GM18858 (cell line): ENCODE measurements around the gene GLTPD2.
A peak's percentile ranks its signal among the peaks of the same experiment; 100 is the strongest.

Experiments used
- ATAC-seq: cut with Tn5 transposase; IDR thresholded peaks from one replicate; pipeline ENCODE4 v1.9.1; 2021; ENCODE audit not compliant: unreplicated experiment

Gene GLTPD2

DNA sequence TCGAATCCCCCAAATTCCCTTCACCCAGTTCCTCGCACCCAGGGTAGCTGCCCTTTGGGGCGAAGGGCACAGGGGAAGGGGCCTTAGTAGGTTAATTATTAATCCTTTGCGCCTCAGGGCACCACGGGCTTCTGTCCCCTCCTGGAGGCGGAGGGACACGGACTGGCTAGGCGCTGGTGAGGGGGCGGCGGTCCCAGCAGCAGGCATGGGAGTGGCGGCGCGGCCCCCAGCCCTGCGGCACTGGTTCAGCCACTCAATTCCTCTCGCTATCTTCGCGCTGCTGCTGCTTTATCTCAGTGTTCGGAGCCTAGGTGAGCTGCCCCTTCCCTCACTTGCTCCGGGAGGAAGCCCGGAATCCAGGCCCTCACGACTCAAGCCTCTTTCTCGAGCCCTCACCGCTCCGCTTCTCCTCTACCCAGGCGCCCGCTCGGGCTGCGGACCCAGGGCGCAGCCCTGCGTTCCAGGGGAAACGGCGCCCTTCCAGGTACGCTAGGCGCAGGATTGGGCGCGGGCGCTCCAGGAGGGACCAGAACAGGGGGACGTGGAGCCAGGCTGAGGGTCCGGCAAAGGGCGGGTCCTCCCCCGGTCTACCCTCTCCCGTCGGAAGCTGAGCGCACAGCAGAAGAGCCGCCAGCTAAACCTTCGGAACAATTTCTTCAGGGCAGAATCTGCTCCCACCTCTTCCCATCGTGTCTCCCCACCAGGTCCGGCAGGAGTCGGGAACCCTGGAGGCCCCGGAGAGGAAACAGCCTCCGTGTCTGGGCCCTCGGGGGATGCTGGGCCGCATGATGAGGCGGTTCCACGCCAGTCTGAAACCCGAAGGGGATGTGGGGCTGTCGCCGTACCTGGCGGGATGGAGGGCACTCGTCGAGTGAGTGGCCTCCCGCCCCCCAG is at the start of gene GLTPD2:
Gene GLTPD2, plus strand, starts transcription at position 158 of the 894 bp plus-strand sequence. Its CDS starts 48 bp downstream, at position 206.
- ATAC-seq, result peak; percentile 3

DNA sequence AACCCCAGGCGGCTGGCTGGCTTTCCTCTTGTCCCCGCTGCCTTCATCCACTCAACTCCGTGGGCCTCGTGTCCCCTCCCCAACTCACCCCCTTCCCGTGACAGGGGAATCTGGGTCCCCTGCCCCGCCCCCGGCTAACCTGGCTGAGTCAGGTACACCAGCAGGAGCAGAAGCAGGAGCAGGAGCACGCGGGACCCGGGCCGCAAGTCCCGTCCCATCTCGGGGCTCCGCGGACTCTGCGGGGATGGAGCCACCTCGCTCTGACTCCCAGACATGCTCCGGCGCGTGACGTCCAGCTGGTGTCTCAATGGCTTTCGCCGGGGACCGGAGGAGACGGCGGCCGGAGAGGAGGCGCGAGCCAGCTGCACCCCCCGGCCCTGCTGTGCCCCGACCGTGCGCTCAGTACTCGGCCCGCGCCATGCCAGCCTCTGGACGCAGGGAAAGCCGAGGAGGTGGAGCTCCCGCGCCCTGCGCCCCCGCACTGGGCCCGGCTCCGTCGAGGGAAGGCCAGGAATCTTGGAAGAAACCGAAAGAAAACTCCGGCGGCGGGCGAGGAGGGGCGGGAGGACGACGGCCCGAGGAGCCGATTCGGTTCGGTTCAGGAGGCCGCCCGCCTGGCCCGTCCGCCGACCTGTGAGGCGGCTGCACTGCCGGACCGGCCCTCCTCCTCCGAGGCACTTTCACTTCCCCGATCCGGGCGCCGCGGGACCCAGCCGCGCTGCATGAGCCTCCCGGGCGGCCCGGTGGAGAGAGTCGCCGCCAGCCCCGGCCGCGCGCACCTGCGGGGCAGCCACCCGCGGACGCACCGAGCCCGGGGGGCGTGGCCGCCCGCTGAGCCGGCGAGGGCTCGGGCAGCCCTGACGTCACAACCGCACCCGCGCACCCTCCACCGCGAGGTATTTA is 49.4 kb upstream of the GLTPD2 start, which contains the start of the genes CXCL16 and ZMYND15:
Gene CXCL16, minus strand, starts transcription at position 807 of the 903 bp plus-strand sequence. Its CDS starts 589 bp downstream, at position 218.
Gene ZMYND15, plus strand, starts transcription at position 712 of the 903 bp plus-strand sequence. CDS start 716 bp downstream, outside the sequence.
- no peak for ATAC-seq

DNA sequence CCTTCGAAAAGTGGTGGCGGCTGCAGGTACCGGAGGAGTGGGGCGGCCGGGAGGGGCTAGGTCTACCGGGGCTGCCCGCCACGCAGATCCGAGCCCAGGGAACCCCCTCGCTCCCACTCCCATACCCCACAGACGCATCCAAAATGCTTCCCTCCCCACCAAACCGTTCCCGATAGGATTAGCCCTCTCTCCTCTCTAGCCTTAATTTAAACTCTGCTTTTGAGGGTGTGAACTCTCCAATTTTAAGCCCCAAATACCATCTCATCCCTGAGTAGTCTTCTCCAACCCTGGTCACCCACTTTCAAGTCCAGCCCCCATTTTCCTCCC is 48.8 kb upstream of the GLTPD2 start:
- ATAC-seq, result no peak

DNA sequence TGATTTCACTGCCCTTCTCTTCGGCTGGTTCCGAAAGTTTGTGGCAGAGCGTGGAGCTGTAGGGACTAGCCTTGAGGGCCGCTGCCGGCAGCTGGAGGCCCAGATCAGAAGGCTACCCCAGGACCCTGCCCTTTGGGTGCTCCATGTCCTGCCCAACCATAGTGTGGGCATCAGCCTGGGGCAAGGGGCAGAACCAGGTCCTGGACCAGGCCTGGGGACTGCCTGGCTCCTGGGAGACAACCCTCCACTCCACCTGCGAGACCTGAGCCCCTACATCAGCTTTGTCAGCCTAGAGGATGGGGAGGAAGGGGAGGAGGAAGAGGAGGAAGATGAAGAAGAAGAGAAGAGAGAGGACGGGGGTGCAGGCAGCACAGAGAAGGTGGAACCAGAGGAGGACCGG is 48.2 kb upstream of the GLTPD2 start:
- ATAC-seq, result no peak

DNA sequence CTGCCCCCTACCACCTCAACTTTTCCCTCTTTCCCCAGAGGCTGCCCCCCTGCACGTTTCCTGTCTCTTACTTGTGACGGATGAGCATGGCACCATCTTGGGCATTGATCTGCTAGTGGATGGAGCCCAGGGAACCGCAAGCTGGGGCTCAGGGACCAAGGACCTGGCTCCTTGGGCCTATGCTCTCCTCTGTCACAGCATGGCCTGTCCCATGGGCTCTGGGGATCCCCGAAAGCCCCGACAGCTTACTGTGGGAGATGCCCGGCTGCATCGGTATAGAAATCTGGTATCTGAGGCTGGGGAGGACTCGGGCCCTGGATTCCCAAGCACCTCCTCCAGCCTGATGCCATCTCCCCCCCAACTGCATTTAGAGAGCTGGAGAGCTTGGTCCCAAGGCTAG is 47.2 kb upstream of the GLTPD2 start:
- ATAC-seq, result no peak

DNA sequence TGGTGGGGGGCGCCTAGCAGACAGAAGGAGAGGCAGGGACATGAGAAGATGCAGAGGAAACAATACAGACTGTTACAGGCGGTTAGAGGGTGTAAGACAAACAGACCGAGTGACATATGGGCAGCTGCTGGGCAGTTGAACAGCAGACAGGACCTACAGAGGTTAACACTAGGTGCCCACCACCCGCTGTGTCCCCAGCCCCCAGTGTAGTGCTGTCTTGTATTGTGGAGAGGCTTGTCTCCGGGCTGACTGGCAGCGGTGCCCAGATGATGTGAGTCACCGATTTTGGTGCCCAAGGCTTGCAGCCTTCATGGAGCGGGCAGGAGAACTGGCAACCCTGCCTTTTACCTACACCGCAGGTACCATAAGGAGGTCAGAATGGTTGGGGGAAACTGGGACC is 46.6 kb upstream of the GLTPD2 start:
- ATAC-seq, result no peak

DNA sequence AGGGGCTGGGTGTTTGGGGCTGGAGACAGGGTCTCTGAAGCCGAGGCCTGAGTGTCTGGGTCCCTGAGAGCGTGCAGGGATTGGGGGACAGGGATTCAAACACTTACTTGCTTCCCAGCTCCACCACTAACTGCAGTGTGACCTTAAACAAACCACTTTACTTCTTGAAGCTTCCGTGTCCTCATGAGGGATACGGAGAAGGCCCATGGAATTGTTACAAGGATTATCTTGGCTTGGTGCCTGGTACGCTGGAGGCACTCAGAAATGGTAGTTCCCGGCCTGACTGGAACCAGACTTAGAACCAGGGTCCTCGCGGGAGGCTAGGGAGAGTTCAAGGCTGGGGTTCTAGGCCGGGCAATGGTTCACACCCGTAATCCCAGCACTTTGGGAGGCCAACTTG is 46.1 kb upstream of the GLTPD2 start:
- no peak for ATAC-seq

DNA sequence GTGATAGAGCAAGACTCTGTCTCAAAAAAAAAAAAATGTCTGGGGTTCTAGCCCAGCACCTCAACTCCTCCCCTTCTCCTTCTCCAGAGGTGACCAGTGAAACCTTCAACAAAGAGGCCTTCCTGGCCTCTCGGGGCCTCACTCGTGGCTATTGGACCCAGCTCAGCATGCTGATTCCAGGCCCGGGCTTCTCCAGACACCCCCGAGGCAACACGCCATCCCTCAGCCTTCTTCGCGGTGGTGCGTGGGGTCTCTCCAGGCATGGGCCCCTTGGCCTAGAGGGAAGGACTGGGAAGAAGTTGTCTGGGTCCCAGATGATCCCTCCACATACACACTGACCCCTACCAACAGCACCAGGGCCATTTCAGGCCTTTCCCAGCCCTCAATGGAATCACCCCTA is 45.5 kb upstream of the GLTPD2 start:
- no peak for ATAC-seq

DNA sequence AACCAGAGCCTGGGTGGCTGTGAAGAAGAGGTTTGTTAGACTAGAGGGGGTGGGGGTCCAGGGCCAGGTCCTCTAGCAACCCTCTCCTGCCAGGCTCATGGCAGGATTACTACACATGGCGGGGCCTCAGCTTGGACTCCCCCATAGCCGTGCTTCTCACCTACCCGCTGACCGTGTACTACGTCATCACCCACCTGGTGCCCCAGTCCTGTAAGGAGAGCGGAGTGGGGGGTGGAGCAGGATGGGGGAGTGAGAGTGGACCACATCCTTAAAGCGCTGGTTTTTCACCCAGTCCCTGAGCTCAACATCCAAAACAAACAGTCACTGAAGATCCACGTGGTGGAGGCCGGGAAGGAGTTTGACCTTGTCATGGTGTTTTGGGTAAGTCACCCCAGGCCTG is 44.9 kb upstream of the GLTPD2 start:
- ATAC-seq, result no peak

DNA sequence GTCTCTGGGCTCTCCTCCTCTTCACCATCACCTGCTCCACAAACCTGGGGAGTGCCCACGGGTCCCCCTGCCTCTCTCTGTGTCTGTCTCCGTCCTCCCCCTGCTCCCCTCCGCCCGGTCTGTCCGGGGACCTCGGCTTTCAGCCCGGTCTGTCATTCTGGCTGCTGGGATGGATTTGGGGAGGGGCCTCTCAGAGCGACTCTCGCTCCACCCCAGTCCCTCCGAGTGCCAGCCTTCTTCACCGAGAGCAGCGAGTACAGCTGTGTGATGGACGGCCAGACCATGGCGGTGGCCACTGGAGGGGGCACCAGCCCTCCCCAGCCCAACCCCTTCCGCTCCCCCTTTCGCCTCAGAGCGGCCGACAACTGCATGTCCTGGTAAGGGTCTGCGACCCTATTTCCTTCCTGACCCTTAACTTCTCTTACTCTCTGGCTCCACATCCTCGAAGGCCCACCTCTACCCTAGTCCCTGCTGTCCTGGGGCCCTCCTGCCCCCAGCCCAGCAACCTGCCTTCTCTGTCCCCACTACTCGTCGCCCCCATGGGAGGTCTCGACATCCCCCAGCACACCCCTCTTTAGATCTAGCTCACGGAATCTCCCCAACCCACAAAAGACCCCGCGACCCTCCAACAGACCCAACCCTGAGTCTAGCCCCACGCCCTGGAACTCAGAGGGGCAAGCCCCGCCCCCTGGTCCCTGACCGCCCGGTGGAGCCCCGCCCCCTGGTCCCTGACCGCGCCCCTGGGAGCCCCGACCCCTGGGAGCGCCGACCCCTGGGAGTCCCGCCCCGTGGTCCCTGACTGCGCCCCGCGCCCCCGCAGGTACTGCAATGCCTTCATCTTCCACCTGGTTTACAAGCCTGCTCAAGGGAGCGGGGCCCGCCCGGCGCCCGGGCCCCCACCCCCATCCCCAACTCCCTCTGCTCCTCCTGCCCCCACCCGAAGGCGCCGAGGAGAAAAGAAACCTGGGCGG is 43.5 kb upstream of the GLTPD2 start:
- no peak for ATAC-seq

DNA sequence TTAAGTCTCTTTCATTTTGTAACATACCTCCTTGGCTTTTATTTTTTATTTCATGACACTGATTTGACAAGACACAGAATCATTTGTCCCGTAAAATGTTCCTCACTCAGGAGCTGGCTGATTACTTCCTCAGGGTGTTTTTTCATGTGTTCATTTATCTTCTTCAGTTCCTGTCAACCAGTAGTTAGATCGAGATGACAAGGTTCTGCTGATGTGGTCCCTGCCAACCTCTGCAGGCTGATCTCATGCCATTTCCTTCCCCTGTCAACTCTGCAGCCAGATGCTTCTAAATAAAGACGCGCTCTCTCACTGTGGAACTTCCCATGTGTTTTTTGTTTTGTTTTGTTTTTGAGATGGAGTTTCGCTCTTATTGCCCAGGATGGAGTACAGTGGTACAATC is 40.9 kb upstream of the GLTPD2 start:
- no peak for ATAC-seq

DNA sequence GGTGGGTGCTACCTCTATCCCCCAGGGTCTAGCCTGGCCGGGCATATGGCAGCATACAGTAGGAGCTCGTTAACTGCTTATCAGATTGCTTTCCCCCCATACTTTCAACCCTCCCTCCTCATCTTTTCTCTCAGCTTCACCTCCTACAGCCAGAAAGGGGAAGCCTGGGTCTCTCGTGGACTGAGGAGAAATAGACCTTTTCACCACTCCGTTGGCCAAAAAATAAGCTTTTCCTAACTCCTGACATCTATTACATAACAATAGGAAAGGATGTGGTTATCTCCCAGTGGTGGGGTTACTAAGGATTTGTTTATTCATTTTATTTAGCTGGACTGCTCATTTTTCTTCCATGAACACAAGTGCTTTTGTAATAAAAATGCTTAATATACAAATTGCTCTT is 40.1 kb upstream of the GLTPD2 start:
- ATAC-seq, result no peak

DNA sequence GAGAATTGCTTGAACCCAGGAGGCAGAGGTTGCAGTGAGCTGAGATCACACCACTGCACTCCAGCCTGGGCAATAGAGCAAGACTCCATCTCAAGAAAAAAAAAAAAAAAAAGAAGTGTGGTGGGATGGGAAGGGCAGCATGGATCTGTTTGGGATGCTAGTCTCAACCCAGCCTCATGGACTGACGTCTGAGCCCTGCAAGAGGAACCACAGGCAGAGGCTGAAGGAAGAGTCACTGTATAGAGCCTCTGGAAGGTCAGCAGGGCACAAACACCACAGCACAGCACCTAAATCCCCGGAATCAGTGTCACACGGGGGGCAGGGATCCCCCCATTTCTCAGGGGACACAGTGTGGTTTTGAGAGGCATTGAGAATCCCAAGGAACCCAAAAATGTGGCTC is 38.2 kb upstream of the GLTPD2 start:
- ATAC-seq, result no peak

DNA sequence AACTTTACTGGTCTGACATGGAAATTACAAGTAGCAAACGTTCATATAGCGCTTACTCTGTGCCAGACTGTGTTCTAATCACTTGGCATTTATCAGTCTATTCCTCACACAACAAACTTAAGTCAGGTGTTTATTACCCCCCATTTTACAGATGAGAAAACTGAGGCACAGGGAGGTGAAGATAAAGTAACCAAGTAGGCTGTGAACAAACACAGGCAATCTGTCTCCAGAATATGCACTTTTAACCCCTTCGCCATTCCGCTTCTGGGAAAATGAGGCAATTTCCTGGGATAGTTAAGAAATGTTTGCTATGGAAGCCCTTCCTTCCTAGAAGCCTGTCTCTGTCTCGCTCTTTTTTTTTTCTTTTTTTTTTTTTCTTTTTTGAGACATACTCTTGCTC is 36.8 kb upstream of the GLTPD2 start:
- ATAC-seq, result no peak

DNA sequence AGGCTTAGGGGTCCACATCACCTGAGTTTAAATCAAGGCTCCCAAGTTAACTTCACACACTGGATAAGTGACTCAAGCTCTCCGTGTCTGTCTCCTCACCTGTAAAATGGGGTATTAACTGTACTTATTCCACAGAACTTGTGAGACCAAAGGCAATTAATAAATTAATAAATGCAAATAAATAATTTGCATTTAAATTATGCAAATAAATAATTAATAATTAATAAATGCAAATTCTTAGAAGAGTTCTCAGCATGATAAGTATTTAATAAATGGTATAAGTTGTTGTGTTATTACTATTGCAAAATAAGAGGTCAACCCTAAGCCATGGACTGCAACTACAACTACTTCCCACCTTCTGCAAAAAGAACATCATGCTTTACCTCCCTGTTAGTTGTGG is 35.4 kb upstream of the GLTPD2 start:
- no peak for ATAC-seq

DNA sequence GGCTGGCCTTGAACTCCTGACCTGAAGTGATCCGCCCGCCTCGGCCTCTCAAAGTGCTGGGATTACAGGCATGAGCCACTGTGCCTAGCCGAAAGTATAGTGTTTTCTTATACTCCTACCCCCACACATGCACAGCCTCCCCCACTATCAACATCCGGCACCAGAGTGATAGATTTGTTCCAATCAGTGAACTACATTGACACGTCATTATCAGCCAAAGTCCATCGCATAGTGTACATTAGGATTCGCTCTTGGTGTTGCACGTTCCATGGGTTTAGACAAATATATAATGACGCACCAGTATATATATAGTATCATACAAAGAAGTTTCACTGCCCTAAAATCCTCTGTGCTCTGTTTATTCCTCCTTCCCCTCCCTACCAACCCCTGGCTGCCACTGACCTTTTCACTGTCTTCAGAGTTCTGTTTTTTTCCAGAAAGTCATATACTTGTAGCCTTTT is 29.0 kb upstream of the GLTPD2 start:
- ATAC-seq, result no peak

DNA sequence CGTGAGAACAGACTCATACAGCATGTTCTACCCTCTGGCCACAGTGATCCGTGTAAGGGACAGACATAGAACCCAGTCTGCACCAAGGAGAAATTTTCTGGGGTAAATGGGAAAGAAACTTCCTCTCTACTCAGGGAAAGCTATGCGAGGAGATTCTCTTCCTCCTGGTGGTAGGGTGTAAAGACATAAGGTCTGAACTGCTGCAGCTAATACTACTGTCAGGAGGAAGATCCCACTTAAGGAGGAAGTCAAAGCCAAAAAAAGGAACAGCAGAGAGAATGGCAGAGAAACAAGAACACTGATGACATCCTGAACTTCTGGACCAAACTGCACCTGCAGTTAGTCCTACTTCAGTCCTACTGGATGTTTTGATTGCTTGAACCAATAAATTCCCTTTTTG is 24.2 kb upstream of the GLTPD2 start:
- ATAC-seq, result no peak

DNA sequence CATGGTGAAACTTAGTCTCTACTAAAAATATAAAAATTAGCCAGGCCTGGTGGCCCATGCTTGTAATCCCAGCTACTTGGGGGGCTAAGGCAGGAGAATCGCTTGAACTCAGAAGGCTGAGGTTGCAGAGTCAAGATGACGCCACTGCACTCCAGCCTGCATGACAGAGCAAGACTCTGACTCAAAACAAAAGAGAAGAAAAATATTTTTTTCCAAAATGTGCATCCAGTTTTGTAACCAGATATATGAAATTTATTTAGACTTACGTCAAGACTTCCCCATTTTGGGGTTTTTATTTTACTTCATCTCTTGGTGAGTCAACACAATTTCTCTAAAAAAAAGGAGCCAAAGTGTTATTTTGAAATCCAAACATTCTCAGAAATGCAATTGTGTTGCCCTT is 22.6 kb upstream of the GLTPD2 start:
- no peak for ATAC-seq

DNA sequence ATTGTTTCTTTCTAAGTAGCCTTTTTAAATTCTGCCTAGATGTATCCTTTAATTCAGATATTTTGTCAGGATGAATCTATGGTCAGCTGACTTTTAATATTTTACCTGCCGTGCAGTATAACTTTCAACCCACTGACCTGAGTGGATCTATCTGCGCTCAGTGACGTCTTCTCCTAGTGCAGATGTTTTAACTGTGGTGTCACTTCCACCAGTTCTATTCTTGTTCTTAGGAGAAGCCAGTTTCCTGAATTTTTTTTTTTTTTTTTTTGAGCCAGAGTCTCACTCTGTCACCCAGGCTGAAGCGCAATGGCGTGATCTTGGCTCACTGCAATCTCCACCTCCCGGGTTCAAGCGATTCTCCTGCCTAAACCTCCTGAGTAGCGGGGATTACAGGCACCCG is 22.0 kb upstream of the GLTPD2 start:
- ATAC-seq, result no peak

DNA sequence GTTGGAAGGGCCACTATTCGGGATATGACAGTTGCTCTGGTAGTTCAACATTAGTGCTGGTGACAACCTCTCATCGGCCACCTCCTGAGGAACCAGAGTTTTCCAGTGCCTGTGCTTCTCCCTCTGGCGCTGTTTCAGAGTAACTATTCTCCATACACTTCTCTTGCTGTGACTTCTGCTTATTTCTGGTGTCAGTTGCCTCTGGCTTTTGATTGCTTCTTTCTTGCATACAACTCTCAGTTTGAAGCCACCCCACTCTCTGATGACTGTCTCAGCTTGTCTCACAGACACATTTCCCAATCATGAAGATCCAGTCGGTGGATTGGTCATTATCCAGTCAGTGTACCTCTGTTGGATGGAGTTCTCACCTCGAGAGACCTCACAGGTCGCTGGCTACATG is 20.5 kb upstream of the GLTPD2 start:
- no peak for ATAC-seq

DNA sequence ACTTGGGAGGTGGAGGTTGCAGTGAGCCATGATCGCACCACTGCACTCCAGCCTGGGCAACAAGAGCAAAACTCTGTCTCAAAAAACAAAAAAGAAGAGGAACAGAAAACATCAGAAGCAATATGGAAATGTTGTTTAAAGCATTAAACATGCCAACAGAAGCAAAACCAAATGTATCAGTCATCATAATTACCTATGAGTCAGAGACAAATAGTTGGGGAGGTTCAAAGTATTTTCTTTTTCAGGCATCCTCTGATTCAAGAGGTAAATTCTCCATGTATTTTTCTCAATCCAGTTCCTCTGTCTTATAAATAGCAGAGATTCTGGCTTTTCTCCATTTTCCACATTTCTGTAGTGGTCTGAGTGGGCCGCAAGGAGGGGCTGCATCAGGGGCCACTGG is 19.1 kb upstream of the GLTPD2 start:
- ATAC-seq, result no peak
